ENCODE data around the gene ZFYVE27. TPM values are rescaled to one million over a fixed set of nuclear protein-coding genes. Genes with fewer than 3 reads are reported as not detected.
A peak's percentile ranks its signal among the peaks of the same experiment; 100 is the strongest.
"Not testable (repeated sequence)": the region's sequence is repeated elsewhere in the genome, so short reads cannot be mapped to it uniquely, and the experiment has no call there.

ZFYVE27 gene
- polyA plus RNA-seq (2012; ENCODE audit: low read depth, missing spikeins): 14.6 TPM

- TF ChIP-seq POLR2AphosphoS5 (IDR thresholded peaks at IDR 0.05; ENCODE audit: low read depth, low read length) (peak; percentile 87), POU2F2 (IDR thresholded peaks at IDR 0.05; ENCODE audit: low read depth, low read length) (no peak; the same call in 1 of the 2 replicates), PAX5 (IDR thresholded peaks at IDR 0.05; ENCODE audit: insufficient read depth, low read length, severe bottlenecking) (no peak), POLR2A (IDR thresholded peaks at IDR 0.05; ENCODE audit: low read depth, low read length) (peak; percentile 91), SPI1 (IDR thresholded peaks at IDR 0.05; ENCODE audit: low read depth, low read length) (no peak), TAF1 (IDR thresholded peaks at IDR 0.05; ENCODE audit: low read depth, low read length) (no peak; the same call in none of the 2 replicates)
- FAIRE-seq (peak; percentile 99), DNase-seq (ENCODE audit: insufficient read length, low spot score) (peak; percentile 94)
Measured at GRCh38 chr10:97736902-97737769, at the start of gene ZFYVE27. TSS of gene ZFYVE27 (plus strand) at chr10:97737128. CDS start at chr10:97738478, 1,350 bp downstream.

- TF ChIP-seq POLR2AphosphoS5 (IDR thresholded peaks at IDR 0.05; ENCODE audit: low read depth, low read length) (no peak), POU2F2 (IDR thresholded peaks at IDR 0.05; ENCODE audit: low read depth, low read length) (no peak), PAX5 (IDR thresholded peaks at IDR 0.05; ENCODE audit: insufficient read depth, low read length, severe bottlenecking) (no peak), SPI1 (IDR thresholded peaks at IDR 0.05; ENCODE audit: low read depth, low read length) (no peak), POLR2A (IDR thresholded peaks at IDR 0.05; ENCODE audit: low read depth, low read length) (no peak), TAF1 (IDR thresholded peaks at IDR 0.05; ENCODE audit: low read depth, low read length) (no peak)
- DNase-seq (ENCODE audit: insufficient read length, low spot score) (no peak), FAIRE-seq (peak; percentile 59)
Measured at GRCh38 chr10:97687785-97688781, 48.8 kb upstream of the ZFYVE27 start.

- FAIRE-seq: no peak
- DNase-seq (ENCODE audit: insufficient read length, low spot score): no peak
- no peak for TF ChIP-seq TAF1 (IDR thresholded peaks at IDR 0.05; ENCODE audit: low read depth, low read length)
- TF ChIP-seq SPI1 (IDR thresholded peaks at IDR 0.05; ENCODE audit: low read depth, low read length): no peak
- no peak for TF ChIP-seq POLR2A (IDR thresholded peaks at IDR 0.05; ENCODE audit: low read depth, low read length)
- TF ChIP-seq PAX5 (IDR thresholded peaks at IDR 0.05; ENCODE audit: insufficient read depth, low read length, severe bottlenecking): no peak
- TF ChIP-seq POLR2AphosphoS5 (IDR thresholded peaks at IDR 0.05; ENCODE audit: low read depth, low read length): no peak
- no peak for TF ChIP-seq POU2F2 (IDR thresholded peaks at IDR 0.05; ENCODE audit: low read depth, low read length)
Measured at GRCh38 chr10:97689559-97690020, 47.3 kb upstream of the ZFYVE27 start.

- no peak for TF ChIP-seq POU2F2 (IDR thresholded peaks at IDR 0.05; ENCODE audit: low read depth, low read length)
- TF ChIP-seq SPI1 (IDR thresholded peaks at IDR 0.05; ENCODE audit: low read depth, low read length): no peak
- no peak for TF ChIP-seq PAX5 (IDR thresholded peaks at IDR 0.05; ENCODE audit: insufficient read depth, low read length, severe bottlenecking)
- no peak for TF ChIP-seq POLR2AphosphoS5 (IDR thresholded peaks at IDR 0.05; ENCODE audit: low read depth, low read length)
- no peak for TF ChIP-seq POLR2A (IDR thresholded peaks at IDR 0.05; ENCODE audit: low read depth, low read length)
- TF ChIP-seq TAF1 (IDR thresholded peaks at IDR 0.05; ENCODE audit: low read depth, low read length): no peak
- DNase-seq (ENCODE audit: insufficient read length, low spot score): no peak
- no peak for FAIRE-seq
Measured at GRCh38 chr10:97690133-97690532, 46.8 kb upstream of the ZFYVE27 start.

GRCh38 chr10:97698072-97698655 is 38.8 kb upstream of the ZFYVE27 start:
- not testable (repeated sequence) for DNase-seq (ENCODE audit: insufficient read length, low spot score); FAIRE-seq

GRCh38 chr10:97701438-97702069 is 35.4 kb upstream of the ZFYVE27 start:
- FAIRE-seq: peak; percentile 82

GRCh38 chr10:97703398-97704067 is 33.4 kb upstream of the ZFYVE27 start:
- TF ChIP-seq TAF1 (IDR thresholded peaks at IDR 0.05; ENCODE audit: low read depth, low read length) (no peak), PAX5 (IDR thresholded peaks at IDR 0.05; ENCODE audit: insufficient read depth, low read length, severe bottlenecking) (no peak), POU2F2 (IDR thresholded peaks at IDR 0.05; ENCODE audit: low read depth, low read length) (no peak), SPI1 (IDR thresholded peaks at IDR 0.05; ENCODE audit: low read depth, low read length) (no peak), POLR2AphosphoS5 (IDR thresholded peaks at IDR 0.05; ENCODE audit: low read depth, low read length) (no peak), POLR2A (IDR thresholded peaks at IDR 0.05; ENCODE audit: low read depth, low read length) (no peak)
- FAIRE-seq (no peak), DNase-seq (ENCODE audit: insufficient read length, low spot score) (no peak)

More at GRCh38 chr10:97701438-97702069, 35.4 kb upstream of the ZFYVE27 start:
- DNase-seq (ENCODE audit: insufficient read length, low spot score): peak; percentile 68
- TF ChIP-seq TAF1 (IDR thresholded peaks at IDR 0.05; ENCODE audit: low read depth, low read length): no peak
- no peak for TF ChIP-seq PAX5 (IDR thresholded peaks at IDR 0.05; ENCODE audit: insufficient read depth, low read length, severe bottlenecking)
- no peak for TF ChIP-seq POLR2AphosphoS5 (IDR thresholded peaks at IDR 0.05; ENCODE audit: low read depth, low read length)
- no peak for TF ChIP-seq POLR2A (IDR thresholded peaks at IDR 0.05; ENCODE audit: low read depth, low read length)
- no peak for TF ChIP-seq POU2F2 (IDR thresholded peaks at IDR 0.05; ENCODE audit: low read depth, low read length)
- no peak for TF ChIP-seq SPI1 (IDR thresholded peaks at IDR 0.05; ENCODE audit: low read depth, low read length)

- FAIRE-seq (no peak), DNase-seq (ENCODE audit: insufficient read length, low spot score) (no peak)
- TF ChIP-seq SPI1 (IDR thresholded peaks at IDR 0.05; ENCODE audit: low read depth, low read length) (no peak), POLR2AphosphoS5 (IDR thresholded peaks at IDR 0.05; ENCODE audit: low read depth, low read length) (no peak), TAF1 (IDR thresholded peaks at IDR 0.05; ENCODE audit: low read depth, low read length) (no peak), POLR2A (IDR thresholded peaks at IDR 0.05; ENCODE audit: low read depth, low read length) (no peak), PAX5 (IDR thresholded peaks at IDR 0.05; ENCODE audit: insufficient read depth, low read length, severe bottlenecking) (no peak), POU2F2 (IDR thresholded peaks at IDR 0.05; ENCODE audit: low read depth, low read length) (no peak)
Measured at GRCh38 chr10:97704341-97704740, 32.6 kb upstream of the ZFYVE27 start.

All from GM12891 (cell line).